ENCODE data around the gene JUP.

DNA sequence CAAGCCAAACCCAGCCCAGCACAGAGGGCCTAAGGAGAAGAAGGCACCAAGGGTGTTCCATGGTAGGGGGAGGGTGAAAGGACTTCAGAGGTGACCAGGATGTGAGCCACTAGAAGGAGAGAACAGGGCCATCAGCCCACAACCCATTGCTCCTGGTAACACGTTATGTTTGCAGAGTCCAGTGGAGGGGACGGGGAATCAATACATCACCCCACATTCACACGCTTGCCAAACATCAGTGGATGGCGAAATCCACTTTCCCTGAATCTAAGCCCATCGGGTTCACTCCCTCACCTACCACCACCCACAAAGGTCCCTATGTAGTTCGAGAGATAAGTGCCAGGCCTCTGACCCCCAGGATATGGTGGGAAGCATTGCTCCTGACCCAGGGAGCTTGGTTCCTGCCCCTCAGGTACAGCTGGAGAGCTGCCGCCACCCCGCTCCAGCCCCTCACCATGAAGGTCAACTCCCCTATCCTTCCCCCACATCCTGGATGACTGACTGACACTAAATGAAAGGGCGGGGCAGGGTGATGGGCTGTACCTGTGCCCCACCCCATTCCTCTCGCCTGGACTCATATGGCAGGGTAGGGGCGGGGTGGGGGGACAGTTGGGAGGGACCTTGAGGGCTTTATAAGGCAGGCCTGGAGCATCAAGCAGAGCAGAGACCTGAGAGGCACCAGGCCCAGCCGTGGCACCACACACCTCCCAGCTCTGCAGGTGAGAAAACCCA, 74.7 kb downstream of the JUP start, which contains the start of gene GAST:
- TF ChIP-seq POLR2AphosphoS5 (IDR thresholded peaks at IDR 0.05) (no peak), CTCF (IDR thresholded peaks at IDR 0.05) (no peak)

All from breast epithelium (tissue), 3 donors.